GM21528 (cell line): ENCODE results near the gene UBL5.
A peak's percentile ranks its signal among the peaks of the same experiment; 100 is the strongest.
"Not testable (repeated sequence)": the region's sequence is repeated elsewhere in the genome, so short reads cannot be mapped to it uniquely, and the experiment has no call there.

Source experiments
- ATAC-seq: cut with Tn5 transposase; IDR thresholded peaks from one replicate; pipeline ENCODE4 v1.9.1; 2021; ENCODE audit warnings: mild to moderate bottlenecking, moderate library complexity; ENCODE audit not compliant: unreplicated experiment, low FRiP score

UBL5 gene

GRCh38 chr19:9827289-9828238 is at the start of gene UBL5:
UBL5 (plus strand) TSS chr19:9827918; CDS start chr19:9828338, 420 bp downstream.
- ATAC-seq, result peak; percentile 88

- ATAC-seq, result no peak
Measured at GRCh38 chr19:9782338-9782737, 45.4 kb upstream of the UBL5 start.

GRCh38 chr19:9784163-9784496 is 43.6 kb upstream of the UBL5 start:
- ATAC-seq, result not testable (repeated sequence)

GRCh38 chr19:9785367-9786331 is 42.1 kb upstream of the UBL5 start:
- peak; percentile 72 for ATAC-seq

- ATAC-seq, result no peak
Measured at GRCh38 chr19:9786342-9786741, 41.4 kb upstream of the UBL5 start.

GRCh38 chr19:9786819-9787218 is 40.9 kb upstream of the UBL5 start:
- no peak for ATAC-seq

GRCh38 chr19:9788604-9789003 is 39.1 kb upstream of the UBL5 start:
- ATAC-seq, result not testable (repeated sequence)

GRCh38 chr19:9789066-9789465 is 38.7 kb upstream of the UBL5 start:
- ATAC-seq, result no peak

- not testable (repeated sequence) for ATAC-seq
Measured at GRCh38 chr19:9789579-9789978, 38.1 kb upstream of the UBL5 start.

- not testable (repeated sequence) for ATAC-seq
Measured at GRCh38 chr19:9791073-9791367, 36.7 kb upstream of the UBL5 start.

- ATAC-seq, result peak; percentile 38
Measured at GRCh38 chr19:9791552-9792205, 36.0 kb upstream of the UBL5 start.

- no peak for ATAC-seq
Measured at GRCh38 chr19:9792206-9793070, 35.3 kb upstream of the UBL5 start.

- ATAC-seq, result no peak
Measured at GRCh38 chr19:9793071-9793591, 34.6 kb upstream of the UBL5 start.

- no peak for ATAC-seq
Measured at GRCh38 chr19:9796113-9796773, 31.5 kb upstream of the UBL5 start.

GRCh38 chr19:9797871-9798270 is 29.8 kb upstream of the UBL5 start:
- ATAC-seq, result no peak

GRCh38 chr19:9799162-9799561 is 28.6 kb upstream of the UBL5 start:
- ATAC-seq, result no peak

GRCh38 chr19:9801976-9802375 is 25.7 kb upstream of the UBL5 start:
- no peak for ATAC-seq

GRCh38 chr19:9806803-9807202 is 20.9 kb upstream of the UBL5 start:
- no peak for ATAC-seq
